ENCODE measurements around the gene FGD5.
"Not testable (repeated sequence)": the region's sequence is repeated elsewhere in the genome, so short reads cannot be mapped to it uniquely, and the experiment has no call there.

Gene FGD5

DNA sequence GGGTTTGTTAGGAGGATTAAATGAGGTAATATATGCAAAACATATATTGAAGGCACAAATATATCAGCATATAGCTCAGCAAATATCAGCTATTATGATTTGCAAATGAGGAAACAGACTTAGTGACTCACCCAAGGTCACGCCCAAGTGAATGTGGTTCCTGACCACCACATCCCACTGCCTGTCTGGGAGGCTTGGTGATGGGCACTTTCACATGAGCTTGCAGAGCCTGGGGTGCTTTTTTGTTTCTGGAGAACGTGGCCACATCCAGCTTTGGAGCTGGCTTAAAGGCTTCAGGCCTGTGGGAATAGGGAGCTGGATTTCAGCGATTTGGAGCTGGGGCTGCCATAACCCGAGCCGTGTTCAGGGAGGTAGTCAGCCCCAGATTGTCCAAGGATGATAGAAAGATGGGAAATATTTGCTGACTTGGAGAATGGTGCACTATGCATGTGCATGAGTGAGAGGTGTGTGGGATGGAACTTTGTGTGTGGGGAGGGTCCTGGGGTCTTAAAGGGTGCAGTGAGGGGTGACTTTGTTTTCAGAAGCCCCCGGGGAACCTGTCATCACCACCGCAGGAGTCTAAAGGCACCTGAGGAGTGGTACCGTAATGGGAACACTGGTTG lies 12.0 kb upstream of the FGD5 start:
- no peak for DNase-seq

DNA sequence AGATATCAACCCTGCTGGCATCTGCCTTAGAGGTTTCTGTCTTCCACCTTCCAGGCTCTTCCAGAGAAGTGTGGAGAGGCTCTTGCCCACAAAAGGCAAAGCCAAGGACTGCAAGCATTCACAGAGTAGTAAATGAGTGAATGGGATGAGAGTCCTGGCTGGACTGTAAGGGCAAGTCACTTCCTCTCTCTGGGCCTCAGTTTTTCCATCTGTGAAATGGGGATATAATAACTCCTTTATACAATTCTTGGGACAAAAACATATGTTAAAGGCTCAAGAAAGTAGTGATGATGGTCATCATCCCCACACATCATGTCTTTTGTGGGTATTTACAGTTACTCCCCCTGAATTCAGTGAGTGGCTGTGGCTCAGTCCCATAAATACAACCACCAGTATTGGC lies 10.7 kb upstream of the FGD5 start:
- DNase-seq = no peak

DNA sequence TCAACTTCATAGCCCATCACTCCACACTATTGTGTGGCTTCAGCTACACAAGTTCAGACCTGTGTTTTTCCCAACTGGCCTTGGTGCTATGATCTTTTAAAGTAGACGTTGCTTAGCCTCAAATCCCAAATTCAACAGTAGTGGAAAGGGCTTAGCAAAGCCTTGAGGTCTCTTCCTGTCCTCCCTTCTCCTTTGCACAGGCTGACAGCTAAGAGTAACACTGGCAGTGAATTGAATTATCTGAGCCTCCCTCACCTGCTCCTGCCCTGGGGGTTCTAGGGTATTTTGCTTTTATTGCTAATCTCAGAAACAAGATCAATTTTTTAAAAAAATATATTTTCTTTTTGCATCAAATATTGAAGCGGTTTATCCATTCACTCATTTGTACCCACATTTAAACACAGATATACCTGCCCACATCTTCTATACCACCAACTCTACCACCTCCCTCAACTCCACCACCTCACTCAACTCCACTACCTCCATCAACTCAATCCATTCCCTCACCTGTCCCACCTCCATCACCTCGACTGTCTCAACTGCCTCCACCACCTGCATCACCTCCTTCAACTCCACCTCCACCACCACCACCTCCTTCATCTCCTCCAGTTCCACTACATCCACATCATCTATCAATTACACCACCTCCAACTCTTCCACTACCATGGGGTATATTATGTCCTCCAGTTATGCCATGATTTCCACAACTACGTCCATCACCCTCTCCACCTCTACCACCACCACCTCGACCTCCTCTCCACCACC lies 10.1 kb upstream of the FGD5 start:
- DNase-seq = no peak

DNA sequence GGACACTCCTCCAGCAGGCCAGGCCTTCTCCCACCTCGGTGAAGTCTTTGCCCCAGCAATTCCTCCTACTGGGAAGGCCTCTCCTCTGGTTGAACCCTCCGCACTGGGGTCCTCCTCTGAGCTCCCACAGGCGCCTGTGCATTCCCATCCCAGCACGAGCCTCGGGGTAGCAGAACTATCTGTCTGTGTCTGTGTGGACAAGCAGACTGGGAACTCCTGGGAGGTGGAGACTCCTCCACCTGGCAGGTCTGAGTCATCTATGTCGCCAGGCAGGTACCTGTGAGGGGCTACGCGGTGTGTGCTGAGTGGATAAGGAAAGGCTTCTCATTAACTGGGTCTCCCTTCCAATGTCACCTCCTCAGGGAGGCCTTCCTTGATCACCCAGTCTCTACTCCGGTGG lies 9.2 kb upstream of the FGD5 start:
- DNase-seq = not testable (repeated sequence)

DNA sequence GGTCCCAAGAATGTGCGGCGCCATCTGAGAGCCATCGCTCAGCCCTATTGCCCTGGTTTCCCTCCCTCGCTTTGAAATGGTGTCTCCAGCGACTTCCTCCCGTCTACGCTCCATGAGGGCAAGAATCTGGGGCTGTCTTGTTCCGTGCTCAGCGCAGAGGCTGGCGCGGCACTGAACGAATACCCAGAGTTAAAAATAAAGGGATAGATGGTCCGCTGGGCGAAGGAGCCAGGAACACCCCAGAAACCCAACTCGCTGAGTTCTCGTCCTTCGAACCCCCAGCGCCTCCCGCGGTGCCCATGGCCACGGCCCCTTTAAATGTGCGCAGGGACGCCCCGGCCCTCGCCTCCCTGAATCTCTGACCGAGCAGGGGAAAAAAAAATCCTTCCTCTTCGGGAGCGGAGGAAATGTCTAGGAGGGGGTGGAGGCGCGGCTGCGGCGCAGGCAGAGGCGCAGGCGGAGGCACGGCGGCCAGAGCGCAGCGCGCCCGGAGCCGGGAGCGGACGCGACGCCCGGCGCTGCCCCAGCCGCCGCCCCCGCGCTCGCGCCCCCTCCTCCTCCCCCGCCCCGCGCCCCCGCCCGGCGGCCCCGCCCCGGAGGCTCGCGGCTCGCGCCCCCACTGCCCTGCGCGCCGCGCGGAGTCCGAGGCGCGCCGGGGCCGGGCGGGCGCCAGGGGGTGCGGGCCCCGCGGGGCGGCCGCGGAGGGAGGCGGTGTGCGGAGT lies 8.5 kb upstream of the FGD5 start:
- no peak for DNase-seq

DNA sequence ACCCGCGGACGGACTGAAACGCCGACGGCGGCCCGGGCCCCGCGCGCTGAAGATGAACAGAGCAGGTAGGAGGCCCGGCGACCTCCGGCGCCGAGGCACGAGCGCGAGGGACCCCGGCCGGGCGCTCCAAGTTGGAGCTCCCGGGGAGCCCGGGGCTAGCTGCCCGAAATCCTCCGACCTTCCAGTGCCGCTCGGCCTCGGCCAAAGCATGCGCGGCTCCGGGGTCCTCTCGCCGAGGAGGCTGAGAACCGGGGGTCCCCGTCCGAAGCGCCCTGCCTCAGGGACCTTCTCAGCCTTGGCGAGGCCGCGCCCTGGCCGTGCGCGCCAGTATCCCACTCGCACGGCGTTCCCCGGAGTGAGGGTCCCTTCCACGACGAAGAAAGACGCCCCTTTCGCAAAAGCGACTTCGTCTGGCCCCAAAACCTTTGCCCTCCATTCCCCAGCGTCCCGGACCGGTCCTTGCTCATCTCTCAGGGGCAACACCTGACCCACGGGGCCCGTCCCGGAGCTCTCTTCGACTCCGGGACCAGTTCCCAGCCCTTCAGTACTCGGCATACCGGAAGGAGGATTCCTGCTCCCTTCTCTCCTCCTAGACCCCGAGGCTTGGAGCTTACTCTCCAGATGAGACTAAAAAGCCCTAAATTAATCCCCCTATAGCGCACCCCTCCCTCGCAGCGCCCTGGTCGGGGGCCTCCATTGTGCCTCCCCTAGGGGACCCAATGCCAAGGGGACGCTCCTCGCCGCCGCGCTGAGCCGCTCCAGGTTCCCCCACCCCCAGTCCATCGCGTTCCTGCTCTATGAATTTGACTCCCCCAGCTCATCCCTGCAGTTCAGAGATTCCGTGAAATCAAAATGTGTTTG lies 7.7 kb upstream of the FGD5 start:
- no peak for DNase-seq

DNA sequence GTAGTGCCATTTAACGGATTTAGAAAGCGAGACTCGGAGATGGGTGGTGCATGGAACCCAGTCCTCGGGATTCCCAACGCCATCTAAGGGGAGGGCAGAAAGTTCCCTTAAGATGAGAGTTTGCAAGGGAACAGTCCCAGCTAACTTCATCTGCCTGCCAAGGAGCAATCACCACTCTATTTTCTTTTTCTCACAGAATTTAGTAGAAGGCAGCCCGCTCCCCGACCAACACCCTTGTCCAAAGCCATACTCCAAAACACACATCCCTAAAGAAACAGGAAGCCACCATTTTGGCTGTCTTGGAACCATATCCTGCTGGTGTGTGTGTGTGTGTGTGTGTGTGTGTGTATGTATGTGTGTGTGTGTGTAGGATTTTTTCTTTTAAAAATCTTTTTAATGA lies 7.1 kb upstream of the FGD5 start:
- DNase-seq = no peak

DNA sequence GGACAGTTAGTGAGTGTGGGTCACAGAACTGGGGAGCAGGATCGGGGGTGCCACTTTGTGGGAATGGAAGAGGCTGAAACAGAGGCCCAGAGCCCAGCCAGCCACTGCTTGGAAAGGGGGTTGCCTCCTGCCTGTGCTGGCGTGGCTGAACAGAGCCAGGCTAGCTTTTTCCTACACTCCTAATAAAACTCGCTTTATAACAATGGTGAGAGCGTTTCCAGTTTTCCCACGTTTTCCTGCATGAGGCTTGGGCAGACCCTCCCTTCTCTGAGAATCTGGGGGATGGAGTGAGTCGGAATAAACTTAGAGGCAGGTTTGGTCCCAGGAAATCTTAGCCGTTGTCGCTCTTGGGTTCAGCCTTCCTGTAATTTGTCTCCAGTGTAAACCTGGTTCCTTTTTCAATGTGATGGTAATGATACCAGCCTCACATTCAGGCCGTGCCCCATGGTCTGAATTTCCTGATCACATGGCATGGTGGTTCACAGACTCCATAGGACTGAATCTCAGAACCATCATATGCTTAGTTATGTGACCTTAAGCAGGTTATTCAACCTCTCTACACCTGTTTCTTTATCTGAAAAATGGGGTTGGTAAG lies 6.5 kb upstream of the FGD5 start:
- DNase-seq = no peak

DNA sequence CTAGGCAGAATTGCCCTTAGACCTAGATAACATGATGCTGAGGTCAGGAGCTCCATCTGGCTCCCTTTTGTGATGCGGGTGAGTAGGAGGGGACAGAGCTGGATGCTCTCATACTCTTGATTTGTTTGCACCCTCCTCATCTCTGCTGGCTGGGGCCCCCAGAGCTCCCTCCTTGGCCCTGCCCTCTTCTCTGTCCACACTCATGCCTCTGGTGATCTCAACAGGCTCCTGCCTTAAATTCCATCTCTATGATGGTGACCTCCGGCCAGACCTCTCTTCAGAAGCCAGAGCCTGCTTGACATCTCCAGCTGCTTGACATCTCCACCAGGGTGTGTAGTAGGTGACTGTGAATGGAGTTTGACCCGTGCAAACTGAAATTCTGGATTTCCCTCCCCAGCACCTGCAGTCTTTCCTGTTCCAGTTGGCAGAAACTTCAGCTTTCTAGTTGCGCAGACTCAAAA lies 4.3 kb upstream of the FGD5 start:
- DNase-seq = no peak

DNA sequence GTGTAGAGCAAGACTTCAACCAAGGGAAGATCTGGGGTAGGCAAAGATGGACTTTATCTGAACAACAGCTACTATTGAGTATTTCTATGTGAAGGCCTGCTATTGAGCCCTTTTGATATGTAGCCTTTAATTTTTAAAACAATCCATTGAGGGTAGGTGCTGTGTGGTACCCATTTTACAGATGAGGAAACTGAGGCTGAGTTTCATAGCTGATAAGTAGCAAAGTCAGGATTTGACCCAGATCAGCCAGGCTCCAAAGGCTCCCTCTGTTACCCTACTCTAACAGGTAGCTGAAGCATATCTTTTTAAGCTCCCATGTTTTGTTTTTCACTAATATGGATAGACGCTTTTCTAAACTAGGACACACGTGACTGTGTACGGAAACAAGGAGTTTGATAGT lies 2.4 kb upstream of the FGD5 start:
- no peak for DNase-seq

DNA sequence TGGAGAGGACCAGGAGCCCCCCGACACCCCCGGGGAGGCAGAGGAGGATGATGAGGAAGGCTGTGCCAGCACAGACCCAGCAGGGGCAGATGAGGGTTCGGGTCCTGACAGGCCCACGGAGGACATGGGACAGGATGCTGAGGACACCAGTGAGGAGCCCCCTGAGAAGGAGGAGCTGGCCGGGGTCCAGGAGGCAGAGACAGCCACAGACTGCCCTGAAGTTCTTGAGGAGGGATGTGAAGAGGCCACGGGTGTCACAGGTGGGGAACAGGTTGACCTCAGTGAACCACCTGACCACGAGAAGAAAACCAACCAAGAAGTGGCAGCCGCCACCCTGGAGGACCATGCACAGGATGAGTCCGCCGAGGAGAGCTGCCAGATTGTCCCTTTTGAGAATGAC lies 909 bp downstream of the FGD5 start:
- DNase-seq = no peak

DNA sequence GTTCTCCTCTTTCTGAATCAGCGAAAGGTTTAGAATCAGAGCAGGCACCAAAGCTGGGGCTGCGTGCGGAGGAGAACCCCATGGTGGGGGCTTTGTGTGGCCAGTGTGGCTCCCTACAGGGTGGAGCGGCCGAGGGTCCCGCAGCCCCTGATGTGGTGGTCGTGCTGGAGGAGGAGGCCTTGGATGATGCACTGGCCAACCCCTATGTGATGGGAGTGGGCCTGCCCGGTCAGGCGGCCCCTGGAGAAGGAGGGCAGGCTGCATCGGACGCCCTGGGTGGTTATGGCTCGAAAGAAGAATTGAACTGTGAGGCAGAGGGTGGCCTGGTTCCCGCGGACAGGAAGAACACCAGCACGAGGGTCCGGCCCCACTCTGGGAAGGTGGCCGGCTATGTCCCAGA lies 1.4 kb downstream of the FGD5 start:
- DNase-seq = no peak

DNA sequence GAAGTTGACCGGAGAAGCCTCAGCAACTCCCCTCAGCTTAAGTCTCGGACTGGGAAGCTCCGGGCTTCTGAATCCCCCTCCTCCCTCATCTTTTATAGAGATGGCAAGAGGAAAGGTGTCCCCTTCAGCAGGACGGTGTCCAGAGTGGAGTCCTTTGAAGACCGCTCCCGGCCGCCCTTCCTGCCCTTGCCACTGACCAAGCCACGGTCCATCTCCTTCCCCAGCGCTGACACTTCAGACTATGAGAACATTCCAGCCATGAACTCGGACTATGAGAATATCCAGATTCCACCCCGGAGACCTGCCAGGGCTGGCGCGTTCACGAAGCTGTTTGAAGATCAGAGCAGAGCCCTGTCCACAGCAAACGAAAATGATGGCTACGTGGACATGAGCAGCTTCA lies 2.4 kb downstream of the FGD5 start:
- DNase-seq = no peak

DNA sequence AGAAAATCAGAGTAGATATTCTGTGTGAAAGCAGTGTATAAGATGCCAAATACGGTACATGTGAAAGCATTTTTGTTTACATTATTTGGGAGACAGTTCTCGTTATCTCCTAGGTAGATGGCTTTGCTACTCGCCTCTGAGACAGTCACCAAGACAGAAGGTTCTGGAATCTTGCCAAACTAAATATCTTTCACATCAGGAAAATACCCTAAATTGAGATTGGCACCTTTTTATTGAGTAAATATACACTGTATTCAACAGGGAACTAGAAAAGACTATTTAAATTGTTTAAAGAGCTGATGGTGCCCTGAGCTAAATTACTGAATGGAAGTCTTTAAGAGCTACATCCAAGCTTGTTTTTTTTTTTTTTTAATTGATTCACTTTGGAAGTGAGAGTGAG lies 3.4 kb downstream of the FGD5 start:
- no peak for DNase-seq

DNA sequence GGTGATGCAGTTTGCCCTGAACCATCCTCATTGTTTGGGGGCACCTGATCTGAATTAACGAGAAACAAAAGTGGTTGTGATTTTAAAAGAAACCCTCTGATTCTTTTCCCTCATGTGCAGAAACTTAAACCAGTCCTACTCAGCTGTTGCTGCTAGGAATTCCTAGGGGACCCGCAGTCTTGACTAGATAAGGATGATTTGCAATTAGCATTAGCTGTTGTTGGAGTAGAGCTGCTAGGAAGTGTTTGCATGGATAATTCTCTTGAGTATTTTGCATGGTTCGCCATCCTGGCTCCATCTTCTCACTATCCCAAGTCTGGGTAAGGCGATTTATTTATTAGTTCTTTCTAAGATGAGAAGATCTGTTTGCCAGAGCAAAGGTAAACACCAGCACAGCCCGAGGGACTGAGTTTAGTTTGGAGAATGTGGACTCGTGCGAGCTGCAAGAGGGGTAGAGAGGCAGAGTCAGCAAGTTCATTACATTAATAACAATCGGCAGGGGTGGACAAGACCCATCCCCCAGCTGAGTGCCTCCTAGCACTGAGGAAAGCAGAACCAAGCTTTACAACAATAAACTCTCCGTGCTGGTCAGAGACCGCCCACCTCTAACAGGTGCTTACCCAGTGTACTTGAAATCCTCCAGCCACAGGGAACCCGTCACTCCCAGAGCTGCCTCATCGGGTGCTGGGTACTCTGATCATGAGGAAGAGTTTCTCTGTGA lies 4.1 kb downstream of the FGD5 start:
- DNase-seq = no peak

DNA sequence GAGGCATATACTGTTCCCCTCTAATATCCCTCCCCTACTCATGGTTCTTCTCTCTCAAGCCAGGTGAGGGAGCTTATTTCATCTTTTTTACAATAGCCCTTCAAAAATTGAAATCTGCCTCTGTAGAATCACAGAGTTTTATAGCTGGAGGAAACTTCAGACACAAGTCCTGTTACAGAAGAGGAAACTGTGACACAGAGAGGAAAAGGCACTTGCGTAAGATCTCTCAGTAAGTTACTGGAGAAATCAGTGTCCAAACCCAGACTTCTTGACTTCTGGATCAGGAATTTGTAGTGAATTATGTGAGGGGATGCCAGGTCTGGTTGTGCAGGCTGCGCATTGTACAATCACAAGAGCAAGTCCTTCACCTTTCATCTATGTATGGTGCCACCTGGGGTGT lies 4.6 kb downstream of the FGD5 start:
- no peak for DNase-seq

DNA sequence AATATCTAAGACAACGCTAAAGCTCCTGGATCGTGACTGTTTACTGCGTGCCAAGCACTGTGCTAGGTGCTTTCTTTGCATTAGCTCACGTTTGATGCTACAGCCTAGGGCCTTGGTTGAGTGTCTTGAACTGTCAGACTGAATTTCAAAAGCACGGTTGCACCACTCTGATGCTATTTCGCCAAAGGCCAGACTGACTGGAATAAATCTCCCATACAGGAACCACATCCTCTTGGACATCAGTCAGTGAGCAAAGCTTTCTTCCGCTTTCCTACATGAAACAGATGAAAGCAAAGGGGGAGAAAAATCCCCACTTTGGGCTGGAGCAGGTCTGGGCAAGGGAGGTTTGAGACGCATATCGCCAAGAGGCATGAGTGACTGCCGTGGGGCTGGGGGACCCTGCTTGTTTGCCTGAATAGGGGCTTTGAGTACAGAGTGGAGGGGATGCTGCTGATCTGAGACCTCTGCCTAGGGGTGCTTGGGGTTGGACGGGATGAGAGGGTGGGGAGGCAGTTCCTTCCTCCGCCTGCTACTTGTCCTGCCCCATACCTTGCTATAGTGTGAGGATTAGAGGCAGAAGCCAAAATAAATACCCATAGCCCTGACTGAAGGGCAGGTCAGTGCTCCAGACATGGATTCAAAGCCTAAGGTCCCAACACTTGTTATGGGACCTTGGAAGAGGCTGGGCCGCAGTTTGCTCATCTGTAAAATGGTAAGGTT lies 5.3 kb downstream of the FGD5 start:
- no peak for DNase-seq

DNA sequence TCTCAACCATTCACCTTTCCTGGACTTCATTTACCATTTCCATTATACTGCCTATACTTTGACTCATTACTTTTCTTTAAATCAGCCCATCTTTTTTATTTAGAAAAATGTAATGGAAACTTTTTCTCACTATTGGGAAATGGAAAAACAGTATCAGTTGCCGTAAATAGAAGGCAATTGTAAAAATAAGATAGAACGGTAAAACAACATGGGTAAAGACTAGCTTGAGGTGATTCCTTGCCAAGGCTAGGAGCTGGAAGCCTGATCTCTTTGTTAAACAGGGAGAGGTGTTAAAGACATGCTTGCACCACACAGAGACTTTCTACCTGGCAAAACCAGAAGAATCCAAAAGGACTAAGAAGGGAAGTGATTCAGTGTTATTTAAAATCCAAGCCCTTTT lies 5.9 kb downstream of the FGD5 start:
- DNase-seq = no peak

DNA sequence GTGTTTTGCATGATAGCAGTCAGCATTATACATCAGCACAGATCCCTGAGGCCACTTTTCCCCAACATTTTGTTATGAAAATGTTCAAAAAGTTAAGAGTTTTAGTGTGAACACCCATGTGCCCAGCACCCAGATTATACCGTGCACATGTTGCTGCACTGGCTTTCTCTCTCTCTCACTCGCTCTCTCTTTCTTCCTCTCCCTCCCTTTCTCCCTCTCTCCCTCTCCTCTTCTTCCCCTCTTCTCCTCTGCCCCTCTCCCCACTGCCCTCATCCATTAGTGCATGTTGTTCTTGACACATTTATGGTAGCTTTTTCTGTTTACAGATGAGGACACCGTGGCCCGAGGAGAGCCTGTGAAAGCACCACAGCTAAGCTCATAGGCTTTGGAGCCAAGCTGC lies 7.3 kb downstream of the FGD5 start:
- no peak for DNase-seq

DNA sequence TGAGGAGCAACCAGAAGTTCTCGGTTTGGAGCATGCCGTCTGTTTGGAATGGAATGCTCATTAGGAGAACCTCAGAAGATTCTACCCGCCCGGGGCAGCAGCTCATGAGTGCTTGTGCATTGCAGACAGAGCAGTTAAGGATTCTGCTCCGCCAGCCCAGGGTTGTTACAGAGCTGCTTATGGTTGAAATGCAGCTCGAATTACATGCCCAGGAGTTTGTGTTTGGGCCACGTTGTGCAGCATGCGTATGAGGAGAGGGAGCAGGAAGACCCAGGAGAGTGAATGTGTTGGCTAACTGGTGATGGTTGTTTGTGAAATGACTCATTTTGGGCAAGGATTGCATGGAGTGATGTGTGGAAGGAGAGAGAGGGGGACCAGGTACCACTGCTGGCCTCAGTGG lies 9.0 kb downstream of the FGD5 start:
- DNase-seq = no peak

DNA sequence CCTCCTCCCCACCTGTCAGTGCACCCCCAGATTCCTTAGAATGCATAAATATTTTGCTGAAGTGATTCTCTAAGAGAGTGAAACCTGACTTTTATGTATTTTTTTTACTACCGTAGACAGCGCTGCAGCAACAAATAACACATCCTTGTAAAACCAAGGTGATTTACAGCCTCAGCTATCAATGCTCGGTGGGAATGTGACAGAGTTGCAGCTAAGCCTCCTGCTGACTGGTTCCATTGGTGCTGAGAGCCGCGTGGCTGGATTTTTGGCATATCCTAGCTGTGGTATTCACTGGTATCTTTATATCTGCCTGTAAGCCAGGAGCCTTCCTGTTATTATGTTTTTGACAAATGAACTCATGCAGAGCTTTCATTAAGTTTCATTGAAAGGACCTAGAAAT lies 11.0 kb downstream of the FGD5 start:
- DNase-seq = no peak

Measured in activated CD4-positive, alpha-beta T cell treated with anti-CD3 and anti-CD28 coated beads for 4 hours (primary cell).